ENCODE measurements around the gene ZFAND3.

The ZFAND3 gene

GRCh38 chr6:38195113-38195635 lies 375.6 kb downstream of the ZFAND3 start:
- no peak for DNase-seq (ENCODE audit: low read depth in 2 of 3, low spot score in 1 of 3)

DNA sequence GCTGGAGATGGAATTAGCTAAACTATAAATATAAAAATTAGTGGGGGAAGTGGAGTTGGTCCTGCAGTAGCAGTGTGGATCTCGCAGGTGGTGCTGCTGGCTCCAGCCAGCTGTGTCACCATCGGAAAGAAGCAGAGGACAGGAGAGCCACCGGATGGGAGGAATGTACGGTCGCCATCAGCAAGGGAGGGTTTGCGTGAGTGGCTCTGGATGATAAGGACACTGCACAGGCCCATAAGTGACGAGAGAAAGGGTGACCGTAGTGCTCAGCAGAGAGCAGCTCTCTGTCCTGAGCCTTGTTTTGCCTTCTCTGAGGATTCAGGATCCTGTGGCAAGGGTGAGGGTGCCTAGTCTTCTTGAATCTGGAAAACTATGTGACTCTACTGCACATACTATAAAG lies 378.7 kb downstream of the ZFAND3 start:
- no peak for DNase-seq (ENCODE audit: low read depth in 2 of 3, low spot score in 1 of 3)
